ENCODE data around the gene CLCA4. TPM values are rescaled to one million over a fixed set of nuclear protein-coding genes. Genes with fewer than 3 reads are reported as not detected.

CLCA4 gene
- total RNA-seq, 4 donors from 2014 or later = 0.99 to 1.9 (median 1.0) TPM

- no peak for DNase-seq (ENCODE audit: low spot score in 2 of 2)
- 60 to 65% methylated on average over 13 of the region's 13 CpGs for whole genome bisulfite sequencing, 2 donors
- intact Hi-C loops (cut with DNase I; ENCODE audit: low total_unique reads) = no loop called here
- no peak overlapping the region for H3K4me3 ChIP-seq (ENCODE audit: low read depth, poor library complexity, severe bottlenecking)
- TF ChIP-seq CTCF (IDR thresholded peaks at IDR 0.05) (no peak), POLR2A (IDR thresholded peaks at IDR 0.05) (no peak)
Measured at GRCh38 chr1:86507935-86508582, 38.8 kb upstream of the CLCA4 start.

GRCh38 chr1:86508583-86508969 lies 38.3 kb upstream of the CLCA4 start:
- 80 to 84% methylated on average over 2 of the region's 2 CpGs for WGBS, 2 donors
- no peak for DNase-seq (ENCODE audit: low spot score in 2 of 2)
- intact Hi-C loops (cut with DNase I; ENCODE audit: low total_unique reads) = no loop called here
- H3K4me3 ChIP-seq (ENCODE audit: low read depth, poor library complexity, severe bottlenecking) = no peak overlapping the region
- TF ChIP-seq POLR2A (IDR thresholded peaks at IDR 0.05) (no peak), CTCF (IDR thresholded peaks at IDR 0.05) (no peak)

- TF ChIP-seq POLR2A (IDR thresholded peaks at IDR 0.05) (no peak), CTCF (IDR thresholded peaks at IDR 0.05) (no peak)
- no peak overlapping the region for H3K4me3 ChIP-seq (ENCODE audit: low read depth, poor library complexity, severe bottlenecking)
- WGBS, 2 donors = 66 to 74% methylated on average over 2 of the region's 2 CpGs
- intact Hi-C loops (cut with DNase I; ENCODE audit: low total_unique reads) = no loop called here
- no peak for DNase-seq (ENCODE audit: low spot score in 2 of 2)
Measured at GRCh38 chr1:86515597-86515996, 31.3 kb upstream of the CLCA4 start.

- WGBS, 2 donors = 87 to 89% methylated on average over 1 of the region's 1 CpG
- H3K4me3 ChIP-seq (ENCODE audit: low read depth, poor library complexity, severe bottlenecking) = no peak overlapping the region
- no peak for DNase-seq (ENCODE audit: low spot score in 2 of 2)
- no peak for TF ChIP-seq POLR2A (IDR thresholded peaks at IDR 0.05)
- TF ChIP-seq CTCF (IDR thresholded peaks at IDR 0.05) = no peak
- intact Hi-C loops (cut with DNase I; ENCODE audit: low total_unique reads) = no loop called here
Measured at GRCh38 chr1:86516335-86516734, 30.5 kb upstream of the CLCA4 start.

- no peak overlapping the region for H3K4me3 ChIP-seq (ENCODE audit: low read depth, poor library complexity, severe bottlenecking)
- WGBS, 2 donors = 63 to 75% methylated on average over 1 of the region's 1 CpG
- intact Hi-C loops (cut with DNase I; ENCODE audit: low total_unique reads) = no loop called here
- no peak for TF ChIP-seq CTCF (IDR thresholded peaks at IDR 0.05)
- TF ChIP-seq POLR2A (IDR thresholded peaks at IDR 0.05) = no peak
- no peak for DNase-seq (ENCODE audit: low spot score in 2 of 2)
Measured at GRCh38 chr1:86517336-86517735, 29.5 kb upstream of the CLCA4 start.

Data from lower leg skin (tissue), 4 donors.